Middle frontal gyrus (tissue), 1 donor: ENCODE measurements around the gene ATF6.
"Not testable (repeated sequence)": the region's sequence is repeated elsewhere in the genome, so short reads cannot be mapped to it uniquely, and the experiment has no call there.

Experiments
- DNase-seq: peaks from one replicate; pipeline ENCODE4 v3.0.0-alpha.2; 2015; ENCODE audit warnings: low spot score; ENCODE audit errors: extremely low spot score

Gene ATF6

GRCh38 chr1:161826478-161826877 is 60.4 kb downstream of the ATF6 start:
- no peak for DNase-seq

DNA sequence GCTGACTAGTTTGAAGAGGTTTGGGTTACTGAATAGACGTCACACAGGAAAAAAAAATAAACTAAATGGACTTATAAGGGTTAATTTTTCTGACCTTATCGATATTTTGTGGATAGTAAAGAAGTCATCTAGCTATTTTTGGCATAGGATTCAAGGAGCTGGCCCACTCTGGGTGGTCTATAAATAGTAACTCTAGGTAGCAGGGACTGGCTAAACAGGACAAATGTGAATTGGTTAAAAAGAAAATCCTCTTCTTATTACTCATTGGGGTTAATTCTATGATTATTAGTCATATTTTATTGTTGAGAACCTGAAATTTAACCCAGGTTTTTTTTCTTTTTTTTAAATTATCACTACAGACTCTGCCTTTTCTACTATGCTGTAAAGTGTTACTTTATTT is 61.7 kb downstream of the ATF6 start:
- no peak for DNase-seq

DNA sequence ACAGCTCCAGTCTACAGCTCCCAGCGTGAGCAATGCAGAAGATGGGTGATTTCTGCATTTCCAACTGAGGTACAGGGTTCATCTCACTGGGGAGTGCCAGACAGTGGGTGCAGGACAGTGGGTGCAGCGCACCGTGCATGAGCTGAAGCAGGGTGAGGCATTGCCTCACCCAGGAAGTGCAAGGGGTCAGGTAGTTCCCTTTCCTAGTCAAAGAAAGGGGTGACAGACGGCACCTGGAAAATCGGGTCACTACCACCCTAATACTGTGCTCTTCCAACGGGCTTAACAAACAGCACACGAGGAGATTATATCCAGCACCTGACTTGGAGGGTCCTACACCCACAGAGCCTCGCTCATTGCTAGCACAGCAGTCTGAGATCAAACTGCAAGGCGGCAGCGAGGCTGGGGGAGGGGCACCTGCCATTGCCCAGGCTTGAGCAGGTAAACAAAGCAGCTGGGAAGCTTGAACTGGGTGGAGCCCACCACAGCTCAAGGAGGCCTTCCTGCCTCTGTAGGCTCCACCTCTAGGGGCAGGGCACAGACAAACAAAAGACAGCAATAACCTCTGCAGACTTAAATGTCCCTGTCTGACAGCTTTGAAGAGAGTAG is 66.3 kb downstream of the ATF6 start:
- DNase-seq: not testable (repeated sequence)

DNA sequence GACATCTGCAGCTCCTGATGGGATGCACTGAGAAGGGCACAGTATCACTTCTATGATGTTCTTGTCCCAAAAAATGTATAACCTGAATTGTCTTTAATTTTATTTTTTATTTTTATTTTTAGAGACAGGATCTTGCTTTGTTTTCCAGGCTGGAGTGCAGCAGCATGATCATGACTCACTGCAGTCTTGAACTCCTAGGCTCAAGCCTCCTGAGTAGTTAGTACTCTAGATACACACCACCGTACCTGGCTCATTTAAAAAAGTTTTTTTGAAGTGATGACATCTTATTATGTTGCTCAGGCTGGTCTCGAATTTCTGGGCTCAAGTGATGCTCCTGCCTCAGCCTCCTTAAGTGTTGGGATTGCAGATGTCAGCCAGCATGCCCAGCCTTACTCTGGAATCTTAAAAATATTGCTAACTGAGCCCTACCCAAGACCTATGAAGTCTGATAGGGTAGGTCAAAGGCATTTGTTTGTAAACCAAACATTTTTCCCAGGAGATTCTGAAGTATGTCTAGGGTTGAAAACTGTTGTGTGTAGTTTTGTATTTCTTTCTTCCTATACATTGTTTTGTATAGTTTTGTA is 68.9 kb downstream of the ATF6 start:
- DNase-seq: no peak

- DNase-seq: no peak
Observed at GRCh38 chr1:161836018-161836417, 69.9 kb downstream of the ATF6 start.

GRCh38 chr1:161838362-161838761 is 72.2 kb downstream of the ATF6 start:
- no peak for DNase-seq

- no peak for DNase-seq
Observed at GRCh38 chr1:161838885-161839284, 72.8 kb downstream of the ATF6 start.

- no peak for DNase-seq
Observed at GRCh38 chr1:161839591-161839990, 73.5 kb downstream of the ATF6 start.

DNA sequence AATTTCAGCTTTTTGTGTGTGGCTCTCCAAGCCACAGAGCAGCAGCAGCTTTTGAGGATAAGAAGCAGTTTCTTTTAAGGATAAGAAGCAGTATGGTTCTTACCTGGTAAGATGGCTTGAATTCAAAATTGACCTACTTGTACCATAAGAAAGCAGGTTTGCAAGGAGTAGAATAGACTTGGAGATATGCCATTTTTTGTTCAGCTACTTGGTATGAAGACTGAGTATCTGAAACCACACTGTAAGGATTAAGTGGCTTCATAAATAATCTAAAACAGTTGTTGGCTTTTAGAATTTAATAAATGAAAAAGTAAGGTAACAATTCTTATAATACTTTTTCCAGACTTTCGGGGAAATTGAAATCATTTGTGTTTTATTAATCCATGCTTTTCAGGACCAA is 74.2 kb downstream of the ATF6 start:
- DNase-seq: no peak

GRCh38 chr1:161843156-161843555 is 77.0 kb downstream of the ATF6 start:
- no peak for DNase-seq

DNA sequence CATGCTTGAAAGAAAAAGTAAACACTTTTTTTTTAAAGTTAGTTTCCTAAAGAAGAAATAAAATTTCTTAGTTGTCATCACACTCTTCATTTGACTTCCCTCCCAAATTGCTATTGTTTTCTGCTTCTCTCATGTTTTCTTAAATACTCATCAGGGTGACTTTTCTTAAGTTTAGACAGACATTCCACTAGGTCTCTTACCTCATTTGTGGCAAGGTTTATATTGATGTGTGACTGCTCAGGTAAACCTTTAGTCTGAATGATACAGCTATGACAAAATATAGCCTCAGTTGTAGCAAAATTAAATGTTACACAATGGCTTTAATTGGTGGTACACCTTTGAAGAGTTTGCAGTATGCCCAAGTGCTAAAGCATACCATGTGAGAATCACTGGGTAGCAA is 78.6 kb downstream of the ATF6 start:
- no peak for DNase-seq

- DNase-seq: no peak
Observed at GRCh38 chr1:161848676-161849075, 82.6 kb downstream of the ATF6 start.

- DNase-seq: no peak
Observed at GRCh38 chr1:161849518-161849917, 83.4 kb downstream of the ATF6 start.

DNA sequence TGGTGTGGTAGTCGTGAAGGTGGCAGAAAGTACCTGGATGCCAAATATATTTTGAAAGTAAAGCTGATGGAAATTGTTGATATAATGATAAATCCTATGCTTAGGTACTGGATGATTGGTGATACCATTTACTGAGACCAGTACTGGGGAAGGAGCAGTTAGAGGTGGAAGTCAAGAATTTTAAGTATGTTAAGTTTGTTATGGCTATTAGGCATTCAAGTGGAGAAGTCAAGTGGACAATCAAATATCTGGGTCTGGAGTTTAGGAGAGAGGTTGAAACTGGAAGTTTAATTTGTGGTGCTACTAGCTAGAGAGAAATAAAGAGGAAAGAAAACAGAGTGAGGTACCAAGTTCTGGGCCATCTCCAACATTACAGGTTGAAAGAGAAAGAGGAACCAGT is 89.1 kb downstream of the ATF6 start:
- no peak for DNase-seq

DNA sequence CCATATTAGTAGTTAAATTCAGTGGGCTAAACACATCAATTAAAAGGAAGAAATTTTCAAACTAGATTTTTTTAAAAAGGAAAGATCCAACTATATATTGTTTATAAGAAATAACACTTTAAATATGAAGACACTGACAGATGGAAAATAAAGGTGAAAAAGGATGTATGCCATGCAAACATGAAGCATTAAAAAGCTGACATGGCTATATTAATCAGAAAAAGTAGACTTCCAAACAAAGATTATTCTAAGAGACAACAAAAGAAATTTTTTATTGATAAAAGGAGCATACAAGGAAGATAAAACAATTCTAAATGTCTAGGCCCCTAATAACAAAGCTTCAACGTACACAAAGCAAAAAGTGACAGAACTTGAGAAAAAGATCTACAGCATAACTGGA is 92.2 kb downstream of the ATF6 start:
- no peak for DNase-seq

DNA sequence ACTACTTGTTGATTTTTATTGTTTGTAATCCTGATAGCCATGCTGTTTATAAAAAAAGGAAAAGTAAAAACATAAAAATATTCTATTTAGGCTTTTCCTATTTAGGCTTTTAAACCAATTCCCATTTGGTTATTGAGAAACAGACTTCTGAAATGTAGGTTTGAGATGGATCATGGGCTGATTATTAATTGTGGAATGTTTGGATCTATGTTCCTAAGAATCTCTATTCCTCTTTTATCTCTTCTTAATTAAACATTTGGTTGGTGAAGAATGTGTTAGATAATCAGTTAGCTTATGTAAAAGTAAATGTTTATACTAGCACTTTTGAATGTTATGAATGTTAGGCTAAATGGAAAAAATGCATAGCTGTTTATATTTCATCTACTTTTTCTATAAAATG is 97.4 kb downstream of the ATF6 start:
- no peak for DNase-seq

DNA sequence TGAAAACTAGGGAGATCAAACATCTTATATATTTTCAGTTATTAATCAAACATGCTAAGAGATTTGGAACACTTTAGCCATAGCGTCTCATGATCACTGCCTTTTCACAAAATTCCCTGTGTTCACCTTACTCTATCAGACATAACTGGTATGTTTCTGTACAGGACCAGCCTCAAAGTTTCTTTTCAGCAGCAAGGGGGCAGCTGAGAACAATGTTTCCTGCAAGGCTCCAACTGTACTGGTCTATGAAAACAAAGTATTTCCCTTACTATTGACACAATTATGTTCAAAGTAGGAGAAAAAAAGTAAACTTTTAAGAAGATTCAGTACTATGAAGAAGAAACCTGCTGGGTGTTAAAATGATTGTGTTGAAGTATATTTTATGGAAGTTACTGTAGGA is 98.5 kb downstream of the ATF6 start:
- no peak for DNase-seq

DNA sequence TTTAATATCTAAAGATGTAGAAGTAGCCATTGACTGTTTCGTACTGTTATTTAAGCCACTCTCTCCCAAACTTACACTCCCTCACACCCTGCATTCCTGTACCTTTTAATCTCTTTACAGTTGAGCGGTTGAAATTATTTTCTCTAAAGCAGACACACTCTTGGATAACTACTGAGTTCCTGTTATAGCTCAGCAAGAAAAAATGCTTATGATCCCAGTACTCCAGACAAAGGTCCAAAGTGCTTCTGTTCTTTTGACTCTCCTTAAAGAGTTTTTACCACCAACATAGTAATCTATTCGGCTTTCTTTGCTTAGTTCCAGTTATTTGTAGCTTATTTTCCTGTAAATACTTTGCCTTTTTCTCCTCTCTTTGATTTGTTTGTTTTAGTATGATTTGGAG is 100.1 kb downstream of the ATF6 start:
- DNase-seq: no peak

- DNase-seq: no peak
Observed at GRCh38 chr1:161868832-161869231, 102.7 kb downstream of the ATF6 start.

DNA sequence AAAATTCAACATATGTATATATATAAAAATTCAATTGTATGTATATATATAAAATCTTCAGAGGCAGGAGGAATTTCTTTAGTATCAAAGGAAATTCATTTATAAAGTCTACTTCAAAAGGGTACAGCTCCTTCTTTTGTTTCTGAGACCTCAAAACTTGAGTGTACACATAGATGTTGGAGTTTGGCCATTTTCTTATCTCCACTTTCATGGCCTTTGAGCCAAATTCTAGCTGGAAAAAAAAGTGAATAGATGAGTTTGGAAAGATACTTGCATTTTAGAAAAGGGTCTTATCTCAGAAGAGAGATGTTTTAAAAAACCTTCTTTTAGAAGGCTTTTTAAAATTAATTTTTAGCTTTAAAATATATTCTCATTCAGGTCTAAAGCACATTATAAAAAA is 103.2 kb downstream of the ATF6 start:
- no peak for DNase-seq

- DNase-seq: no peak
Observed at GRCh38 chr1:161872506-161872905, 106.4 kb downstream of the ATF6 start.

DNA sequence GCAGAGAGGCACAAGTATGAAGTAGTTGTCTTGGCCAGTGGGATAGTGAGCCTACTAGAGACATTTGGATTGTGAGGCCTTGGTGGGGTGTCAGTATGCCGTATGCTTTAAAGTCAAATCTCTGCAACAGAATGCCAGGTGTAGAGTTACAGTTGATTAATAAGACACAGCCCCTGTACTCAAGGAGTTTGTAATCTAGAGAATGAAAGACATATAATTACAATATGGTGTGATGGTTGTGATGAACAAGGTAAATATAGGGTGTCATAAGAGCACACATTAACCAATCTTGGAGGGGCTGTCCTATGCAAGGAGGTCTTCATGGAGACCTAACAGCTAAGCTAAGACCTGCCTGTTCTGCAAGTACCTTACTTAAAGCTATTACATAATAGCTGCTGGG is 113.1 kb downstream of the ATF6 start:
- DNase-seq: no peak

GRCh38 chr1:161884475-161884874 is 118.4 kb downstream of the ATF6 start:
- no peak for DNase-seq

GRCh38 chr1:161885003-161885402 is 118.9 kb downstream of the ATF6 start:
- DNase-seq: no peak
